Measurements from ENCODE around the gene KLHDC8B.

The KLHDC8B gene

GRCh38 chr3:49171119-49171774 lies at the start of gene KLHDC8B:
KLHDC8B (plus strand) TSS chr3:49171598; CDS start chr3:49172770, 1,172 bp downstream.
- no peak for FAIRE-seq

GRCh38 chr3:49122022-49122421 lies 49.4 kb upstream of the KLHDC8B start:
- FAIRE-seq, result no peak

- FAIRE-seq, result no peak
Measured at GRCh38 chr3:49122451-49122850, 48.9 kb upstream of the KLHDC8B start.

GRCh38 chr3:49122886-49123545 lies 48.4 kb upstream of the KLHDC8B start:
- no peak for FAIRE-seq

GRCh38 chr3:49123687-49124086 lies 47.7 kb upstream of the KLHDC8B start:
- FAIRE-seq, result no peak

- no peak for FAIRE-seq
Measured at GRCh38 chr3:49124203-49124602, 47.2 kb upstream of the KLHDC8B start.

- no peak for FAIRE-seq
Measured at GRCh38 chr3:49124991-49125670, 46.3 kb upstream of the KLHDC8B start.

- no peak for FAIRE-seq
Measured at GRCh38 chr3:49131040-49131439, 40.4 kb upstream of the KLHDC8B start.

- FAIRE-seq, result no peak
Measured at GRCh38 chr3:49131576-49131975, 39.8 kb upstream of the KLHDC8B start.

GRCh38 chr3:49132073-49132436 lies 39.3 kb upstream of the KLHDC8B start:
- no peak for FAIRE-seq

GRCh38 chr3:49132437-49133225 lies 38.8 kb upstream of the KLHDC8B start, which contains the start of gene LAMB2:
LAMB2 (minus strand) TSS chr3:49133050; CDS start chr3:49132867, 183 bp downstream.
- no peak for FAIRE-seq

GRCh38 chr3:49133226-49133951 lies 38.0 kb upstream of the KLHDC8B start:
- FAIRE-seq, result no peak

- no peak for FAIRE-seq
Measured at GRCh38 chr3:49134471-49135265, 36.7 kb upstream of the KLHDC8B start.

- no peak for FAIRE-seq
Measured at GRCh38 chr3:49135499-49135898, 35.9 kb upstream of the KLHDC8B start.

- FAIRE-seq, result no peak
Measured at GRCh38 chr3:49140080-49140479, 31.3 kb upstream of the KLHDC8B start.

GRCh38 chr3:49148159-49148558 lies 23.2 kb upstream of the KLHDC8B start:
- no peak for FAIRE-seq

GRCh38 chr3:49151610-49152009 lies 19.8 kb upstream of the KLHDC8B start:
- no peak for FAIRE-seq

GRCh38 chr3:49153349-49153912 lies 18.0 kb upstream of the KLHDC8B start:
- no peak for FAIRE-seq

- no peak for FAIRE-seq
Measured at GRCh38 chr3:49157289-49157688, 14.1 kb upstream of the KLHDC8B start.

- no peak for FAIRE-seq
Measured at GRCh38 chr3:49158103-49158709, 13.2 kb upstream of the KLHDC8B start.

GRCh38 chr3:49158792-49159191 lies 12.6 kb upstream of the KLHDC8B start:
- FAIRE-seq, result no peak
